Thyroid gland (tissue), 4 donors: ENCODE measurements around the gene TSPAN15. TPM values are rescaled to one million over a fixed set of nuclear protein-coding genes. Genes with fewer than 3 reads are reported as not detected.

Source experiments
- DNase-seq, 2 donors: peaks; one replicate each; pipeline ENCODE4 v3.0.0-alpha.2; 2019
- H3K27ac ChIP-seq, 3 donors: fragments of 200-600 bp; sonication (generic); 1 replicate in 2 of 3; 2 replicates in 1 of 3; pipeline ENCODE4 v1.5.1; 2016 to 2019; ENCODE audit warnings: mild to moderate bottlenecking in 1 of 3, moderate library complexity in 1 of 3
- H3K27me3 ChIP-seq: fragments of 200-600 bp; sonication (generic); one replicate; pipeline ENCODE4 v1.5.1; 2019
- H3K36me3 ChIP-seq, 2 donors: fragments of 200-600 bp; sonication (generic); one replicate each; pipeline ENCODE4 v1.5.1; 2016 to 2019
- H3K4me1 ChIP-seq, 2 donors: fragments of 200-600 bp; sonication (generic); one replicate each; pipeline ENCODE4 v1.5.1; 2017 to 2019
- H3K4me3 ChIP-seq, 3 donors: fragments of 200-600 bp; sonication (generic); replicated peaks in 1 of 3; 1 replicate in 2 of 3; 2 replicates in 1 of 3; pipeline ENCODE4 v1.5.1; 2016; ENCODE audit warnings: mild to moderate bottlenecking in 1 of 3
- H3K9me3 ChIP-seq: fragments of 200-600 bp; sonication (generic); one replicate; pipeline ENCODE4 v1.5.1; 2017
- POLR2A ChIP-seq, 2 donors: fragments of 450-650 bp; IDR thresholded peaks; one replicate each; pipeline ENCODE4 v1.6.1; 2017; ENCODE audit warnings: antibody characterized with exemption in 2 of 2, mild to moderate bottlenecking in 2 of 2, moderate library complexity in 1 of 2
- WGBS, 2 donors: methylation state at CpG; one replicate each; pipeline ENCODE4 v1.1.5; 2017; 5-methylcytosine and 5-hydroxymethylcytosine counted together
- intact Hi-C: fragments of 100-400 bp; cut with DNase I; formaldehyde crosslinking; loops from one replicate; pipeline ENCODE4 v1.15.1; 2023
- total RNA-seq, 4 donors: library from RNA; depleted of rRNA; stranded (reverse); fragments of >200 nt; gene quantifications; one replicate each; pipeline ENCODE4 v1.2.3, GENCODE V29; 2016
- TF ChIP-seq, protein P1 (sequence below), 6 experiments: fragments of 200-600 bp in 3 of 6; fragments of 450-650 bp in 3 of 6; sonication (generic) in 3 of 6; IDR thresholded peaks; one replicate each; pipeline ENCODE4 v1.5.1; 2016 to 2019; ENCODE audit warnings: antibody characterized with exemption in 6 of 6, mild to moderate bottlenecking in 2 of 6, inconsistent platforms in 1 of 6, moderate library complexity in 1 of 6

TSPAN15 gene
- total RNA-seq = 10 to 100 TPM in 3 of 4 donors, 1 to 10 TPM in 1; 9.0 to 23.1 (median 17.2) TPM

DNA sequence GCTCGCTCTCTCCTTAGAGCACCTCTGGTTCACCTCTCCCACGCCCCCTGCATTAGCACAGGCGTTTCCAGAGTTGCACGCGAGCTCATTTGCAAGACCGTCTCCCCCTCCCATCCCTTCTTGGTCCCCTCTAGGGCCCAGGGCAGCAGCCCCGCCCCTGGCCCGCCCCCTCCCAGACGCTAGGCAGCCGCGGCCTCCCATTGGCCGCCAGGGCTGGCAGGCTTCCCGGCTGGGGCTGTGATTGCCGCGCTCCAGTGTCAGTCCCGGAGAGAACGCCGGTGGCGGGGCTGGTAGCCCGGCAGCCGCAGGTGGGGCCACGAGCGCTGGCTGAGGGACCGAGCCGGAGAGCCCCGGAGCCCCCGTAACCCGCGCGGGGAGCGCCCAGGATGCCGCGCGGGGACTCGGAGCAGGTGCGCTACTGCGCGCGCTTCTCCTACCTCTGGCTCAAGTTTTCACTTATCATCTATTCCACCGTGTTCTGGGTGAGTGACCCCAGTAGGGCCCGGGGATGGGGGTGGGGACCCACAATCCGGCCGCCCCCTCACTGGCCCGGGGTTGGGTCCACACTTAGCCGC is at the start of gene TSPAN15:
Gene TSPAN15, plus strand, starts transcription at position 257 of the 575 bp plus-strand sequence. Its CDS starts 130 bp downstream, at position 387.
- Histone ChIP-seq H3K27me3 (no peaks in the 10 kb centered on the region), H3K27ac (peak within 1 kb of the TSS; percentile 46 to 77 (median 53)), H3K36me3 (no peaks in the 10 kb centered on the region), H3K4me1 (peaks cover 14 to 22% of the 10 kb centered on the region in 2 donors), H3K4me3 (peak within 1 kb of the TSS in 2 of 3 donors; percentile 43 to 85), H3K9me3 (no peaks in the 10 kb centered on the region)
- peak; percentile 93 to 94 for DNase-seq
- WGBS, 2 donors = 1 to 2% methylated on average over 15 to 29 of the region's 45 CpGs
- TF ChIP-seq, protein P1, sequence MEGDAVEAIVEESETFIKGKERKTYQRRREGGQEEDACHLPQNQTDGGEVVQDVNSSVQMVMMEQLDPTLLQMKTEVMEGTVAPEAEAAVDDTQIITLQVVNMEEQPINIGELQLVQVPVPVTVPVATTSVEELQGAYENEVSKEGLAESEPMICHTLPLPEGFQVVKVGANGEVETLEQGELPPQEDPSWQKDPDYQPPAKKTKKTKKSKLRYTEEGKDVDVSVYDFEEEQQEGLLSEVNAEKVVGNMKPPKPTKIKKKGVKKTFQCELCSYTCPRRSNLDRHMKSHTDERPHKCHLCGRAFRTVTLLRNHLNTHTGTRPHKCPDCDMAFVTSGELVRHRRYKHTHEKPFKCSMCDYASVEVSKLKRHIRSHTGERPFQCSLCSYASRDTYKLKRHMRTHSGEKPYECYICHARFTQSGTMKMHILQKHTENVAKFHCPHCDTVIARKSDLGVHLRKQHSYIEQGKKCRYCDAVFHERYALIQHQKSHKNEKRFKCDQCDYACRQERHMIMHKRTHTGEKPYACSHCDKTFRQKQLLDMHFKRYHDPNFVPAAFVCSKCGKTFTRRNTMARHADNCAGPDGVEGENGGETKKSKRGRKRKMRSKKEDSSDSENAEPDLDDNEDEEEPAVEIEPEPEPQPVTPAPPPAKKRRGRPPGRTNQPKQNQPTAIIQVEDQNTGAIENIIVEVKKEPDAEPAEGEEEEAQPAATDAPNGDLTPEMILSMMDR (IDR thresholded peaks at IDR 0.05) = no peak
- peak in 1 of 2 donors; percentile 56 for TF ChIP-seq POLR2A (IDR thresholded peaks at IDR 0.05)
- intact Hi-C loops = no loop called here

DNA sequence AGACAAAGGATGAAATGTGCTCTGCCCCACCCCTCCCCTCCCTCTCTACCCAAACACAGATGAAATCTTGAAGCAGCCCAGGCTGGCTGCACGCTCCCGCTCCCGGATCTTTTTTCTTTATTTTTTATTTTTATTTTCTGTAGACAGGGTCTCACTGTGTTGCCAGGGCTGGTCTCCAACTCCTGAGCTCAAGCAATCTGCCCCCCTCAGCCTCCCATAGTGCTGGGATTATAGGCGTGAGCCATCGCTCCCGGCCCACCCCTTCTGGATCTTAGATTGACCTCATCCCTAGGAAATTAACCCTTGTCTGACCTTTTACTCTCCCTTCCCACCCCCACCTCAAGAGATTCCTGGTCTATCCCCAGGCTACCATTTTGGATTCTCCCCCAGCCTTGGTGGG is 48.9 kb upstream of the TSPAN15 start:
- intact Hi-C loops = no loop called here
- Histone ChIP-seq H3K4me1 (peaks cover 16 to 22% of the 10 kb centered on the region in 2 donors), H3K9me3 (no peaks in the 10 kb centered on the region), H3K27ac (no peak overlapping the region), H3K27me3 (no peaks in the 10 kb centered on the region), H3K4me3 (no peak overlapping the region), H3K36me3 (peaks cover 35 to 42% of the 10 kb centered on the region in 2 donors)
- TF ChIP-seq, protein P1 (IDR thresholded peaks at IDR 0.05) = no peak
- no peak for TF ChIP-seq POLR2A (IDR thresholded peaks at IDR 0.05)
- 81 to 82% methylated on average over 6 of the region's 6 CpGs for WGBS, 2 donors
- no peak for DNase-seq

DNA sequence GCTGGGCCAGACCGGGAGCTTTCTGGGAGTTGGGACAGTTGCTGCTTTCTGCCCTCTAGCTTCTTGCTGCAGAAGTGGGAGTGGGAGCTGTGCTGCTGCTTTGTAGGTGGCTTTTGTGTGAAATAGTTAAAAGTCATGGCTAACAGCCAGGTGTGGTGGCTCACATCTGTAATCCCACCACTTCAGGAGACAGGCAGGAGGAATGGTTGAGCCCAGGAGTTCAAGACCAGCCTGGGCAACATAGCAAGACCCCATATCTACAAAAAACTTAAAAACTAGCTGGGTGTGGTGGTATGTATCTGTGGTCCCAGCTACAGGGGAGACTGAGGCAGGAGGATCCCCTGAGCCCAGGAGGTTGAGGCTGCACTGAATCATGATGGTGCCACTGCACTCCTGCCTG is 48.2 kb upstream of the TSPAN15 start:
- intact Hi-C loops = no loop called here
- Histone ChIP-seq H3K36me3 (peaks cover 35 to 39% of the 10 kb centered on the region in 2 donors), H3K4me3 (no peak overlapping the region), H3K27ac (no peak overlapping the region), H3K9me3 (no peaks in the 10 kb centered on the region), H3K4me1 (peaks cover 23 to 24% of the 10 kb centered on the region in 2 donors), H3K27me3 (no peaks in the 10 kb centered on the region)
- TF ChIP-seq POLR2A (IDR thresholded peaks at IDR 0.05) = no peak
- TF ChIP-seq, protein P1 (IDR thresholded peaks at IDR 0.05) = no peak
- DNase-seq = no peak
- whole genome bisulfite sequencing, 2 donors = 64 to 86% methylated on average over 1 of the region's 1 CpG

DNA sequence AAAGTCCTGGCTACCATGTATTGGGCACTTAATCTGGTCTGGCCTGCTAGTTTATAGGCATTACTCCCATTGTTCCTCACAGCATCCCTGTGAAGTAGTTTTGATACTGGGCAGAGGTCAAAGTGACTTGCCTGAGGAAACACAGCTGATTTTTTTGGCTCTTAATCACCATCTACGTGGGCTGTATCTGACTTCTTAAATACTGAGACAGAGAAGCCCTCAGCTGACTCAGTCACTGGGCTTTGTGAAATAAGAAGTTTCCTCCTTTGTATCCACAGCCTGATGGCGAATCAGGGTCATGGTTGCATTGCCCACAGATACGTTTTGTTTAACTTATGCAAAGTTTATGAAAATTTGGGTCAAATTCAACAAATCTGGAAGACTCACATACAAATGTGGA is 47.7 kb upstream of the TSPAN15 start:
- peaks cover 26 to 27% of the 10 kb centered on the region in 2 donors for H3K4me1 ChIP-seq
- no peak overlapping the region for H3K4me3 ChIP-seq
- peaks cover 33 to 35% of the 10 kb centered on the region in 2 donors for H3K36me3 ChIP-seq
- no peaks in the 10 kb centered on the region for H3K9me3 ChIP-seq
- TF ChIP-seq, protein P1 (IDR thresholded peaks at IDR 0.05) = no peak
- TF ChIP-seq POLR2A (IDR thresholded peaks at IDR 0.05) = no peak
- DNase-seq = no peak
- 76 to 82% methylated on average over 3 of the region's 3 CpGs for WGBS, 2 donors
- intact Hi-C loops = no loop called here
- H3K27ac ChIP-seq = no peak overlapping the region
- no peaks in the 10 kb centered on the region for H3K27me3 ChIP-seq

DNA sequence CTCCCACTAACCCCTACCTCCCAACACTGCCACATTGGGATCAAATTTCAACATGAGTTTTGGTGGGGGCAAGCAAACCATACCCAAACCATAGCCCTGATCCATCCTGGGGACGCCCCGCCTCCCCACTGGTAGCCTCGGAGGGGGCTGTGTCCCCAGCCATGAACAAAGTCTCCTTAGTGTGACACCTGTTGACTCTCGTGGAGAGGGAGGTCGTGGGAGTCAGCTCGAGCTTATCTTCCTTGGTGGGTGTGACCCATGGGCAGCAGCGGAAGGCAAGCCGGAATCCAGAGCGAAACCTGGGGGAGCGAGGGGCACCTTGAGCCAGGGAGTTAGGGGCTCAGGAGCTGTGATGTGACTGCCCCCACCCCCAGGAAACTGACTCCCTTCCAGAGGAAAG is 46.5 kb upstream of the TSPAN15 start:
- 83 to 93% methylated on average over 7 to 9 of the region's 10 CpGs for WGBS, 2 donors
- Histone ChIP-seq H3K4me3 (no peak overlapping the region), H3K4me1 (peaks cover 27 to 32% of the 10 kb centered on the region in 2 donors), H3K27me3 (no peaks in the 10 kb centered on the region), H3K36me3 (peaks cover 22 to 27% of the 10 kb centered on the region in 2 donors), H3K9me3 (no peaks in the 10 kb centered on the region), H3K27ac (peak overlapping the region in 1 of 3 donors; percentile 82)
- intact Hi-C loops = no loop called here
- TF ChIP-seq, protein P1 (IDR thresholded peaks at IDR 0.05) = no peak
- DNase-seq = no peak
